Activated CD4-positive, alpha-beta T cell treated with anti-CD3 and anti-CD28 coated beads, Interleukin-2, amount 50 U/mL, for 48 hours (primary cell): ENCODE measurements around the gene TLK2.
"Not testable (repeated sequence)": the region's sequence is repeated elsewhere in the genome, so short reads cannot be mapped to it uniquely, and the experiment has no call there.

ENCODE experiments used
- DNase-seq, 2 experiments: peaks; one replicate each; pipeline ENCODE4 v3.0.0-alpha.2; 2020

Gene TLK2

GRCh38 chr17:62605588-62605987 lies 127.0 kb downstream of the TLK2 start:
- DNase-seq = no peak

- DNase-seq = no peak
These were observed 132.7 kb downstream of the TLK2 start for GRCh38 chr17:62611292-62611691.

GRCh38 chr17:62611728-62612127 lies 133.1 kb downstream of the TLK2 start:
- DNase-seq = no peak

- not testable (repeated sequence) for DNase-seq
These were observed 133.7 kb downstream of the TLK2 start for GRCh38 chr17:62612289-62612688.

- not testable (repeated sequence) for DNase-seq
These were observed 134.5 kb downstream of the TLK2 start for GRCh38 chr17:62613095-62613494.

- DNase-seq = no peak
These were observed 135.5 kb downstream of the TLK2 start for GRCh38 chr17:62614142-62614541.

GRCh38 chr17:62615503-62615902 lies 136.9 kb downstream of the TLK2 start:
- no peak for DNase-seq

GRCh38 chr17:62616993-62617893 lies 138.6 kb downstream of the TLK2 start:
- DNase-seq = no peak

- no peak for DNase-seq
These were observed 139.4 kb downstream of the TLK2 start for GRCh38 chr17:62617894-62618472.

GRCh38 chr17:62618647-62619416 lies 140.2 kb downstream of the TLK2 start:
- DNase-seq = no peak

- no peak for DNase-seq
These were observed 141.0 kb downstream of the TLK2 start for GRCh38 chr17:62619417-62620155.

- DNase-seq = no peak
These were observed 142.6 kb downstream of the TLK2 start for GRCh38 chr17:62621223-62621622.

- DNase-seq = no peak
These were observed 146.7 kb downstream of the TLK2 start for GRCh38 chr17:62625184-62625869.

- DNase-seq = no peak
These were observed 147.2 kb downstream of the TLK2 start for GRCh38 chr17:62625870-62626200.

- DNase-seq = no peak
These were observed 148.1 kb downstream of the TLK2 start for GRCh38 chr17:62626719-62627218.

- DNase-seq = peak; percentile 71 to 76
These were observed 148.7 kb downstream of the TLK2 start, which contains the start of gene MRC2 for GRCh38 chr17:62627219-62627903. Gene MRC2 (plus strand): TSS chr17:62627670. CDS start chr17:62627803, 133 bp downstream.

GRCh38 chr17:62627904-62628633 lies 149.4 kb downstream of the TLK2 start:
- DNase-seq = peak; percentile 59 to 63

- no peak for DNase-seq
These were observed 150.4 kb downstream of the TLK2 start for GRCh38 chr17:62628831-62629555.

- no peak for DNase-seq
These were observed 151.1 kb downstream of the TLK2 start for GRCh38 chr17:62629556-62630364.
